ENCODE data around the gene CINP. TPM values are rescaled to one million over a fixed set of nuclear protein-coding genes. Genes with fewer than 3 reads are reported as not detected.

CINP gene
- total and polyA plus RNA-seq, 2 experiments from 2014 or later = 54.0 to 63.1 TPM

DNA sequence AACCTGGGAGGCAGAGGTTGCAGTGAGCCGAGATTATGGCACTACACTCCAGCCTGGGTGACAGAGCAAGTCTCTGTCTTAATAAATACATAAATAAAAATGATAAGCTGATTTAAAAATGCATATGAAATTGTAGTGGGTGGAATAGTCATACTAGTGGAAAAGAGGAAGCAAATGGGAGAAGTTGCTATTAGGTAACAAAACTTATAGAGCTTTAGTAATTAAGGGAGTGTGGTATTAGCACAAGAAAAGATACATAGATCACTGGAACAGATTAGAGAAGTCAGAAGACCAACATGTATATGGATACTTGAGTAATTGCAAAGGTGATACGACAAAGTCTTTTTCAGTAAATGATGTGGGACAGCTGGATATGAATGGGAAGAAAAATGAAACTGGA, 26.6 kb upstream of the CINP start (continued):
- TF ChIP-seq, protein P1, sequence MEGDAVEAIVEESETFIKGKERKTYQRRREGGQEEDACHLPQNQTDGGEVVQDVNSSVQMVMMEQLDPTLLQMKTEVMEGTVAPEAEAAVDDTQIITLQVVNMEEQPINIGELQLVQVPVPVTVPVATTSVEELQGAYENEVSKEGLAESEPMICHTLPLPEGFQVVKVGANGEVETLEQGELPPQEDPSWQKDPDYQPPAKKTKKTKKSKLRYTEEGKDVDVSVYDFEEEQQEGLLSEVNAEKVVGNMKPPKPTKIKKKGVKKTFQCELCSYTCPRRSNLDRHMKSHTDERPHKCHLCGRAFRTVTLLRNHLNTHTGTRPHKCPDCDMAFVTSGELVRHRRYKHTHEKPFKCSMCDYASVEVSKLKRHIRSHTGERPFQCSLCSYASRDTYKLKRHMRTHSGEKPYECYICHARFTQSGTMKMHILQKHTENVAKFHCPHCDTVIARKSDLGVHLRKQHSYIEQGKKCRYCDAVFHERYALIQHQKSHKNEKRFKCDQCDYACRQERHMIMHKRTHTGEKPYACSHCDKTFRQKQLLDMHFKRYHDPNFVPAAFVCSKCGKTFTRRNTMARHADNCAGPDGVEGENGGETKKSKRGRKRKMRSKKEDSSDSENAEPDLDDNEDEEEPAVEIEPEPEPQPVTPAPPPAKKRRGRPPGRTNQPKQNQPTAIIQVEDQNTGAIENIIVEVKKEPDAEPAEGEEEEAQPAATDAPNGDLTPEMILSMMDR (conservative IDR thresholded peaks at IDR 0.05; ENCODE audit: low read depth in 2 of 2) = no peak

DNA sequence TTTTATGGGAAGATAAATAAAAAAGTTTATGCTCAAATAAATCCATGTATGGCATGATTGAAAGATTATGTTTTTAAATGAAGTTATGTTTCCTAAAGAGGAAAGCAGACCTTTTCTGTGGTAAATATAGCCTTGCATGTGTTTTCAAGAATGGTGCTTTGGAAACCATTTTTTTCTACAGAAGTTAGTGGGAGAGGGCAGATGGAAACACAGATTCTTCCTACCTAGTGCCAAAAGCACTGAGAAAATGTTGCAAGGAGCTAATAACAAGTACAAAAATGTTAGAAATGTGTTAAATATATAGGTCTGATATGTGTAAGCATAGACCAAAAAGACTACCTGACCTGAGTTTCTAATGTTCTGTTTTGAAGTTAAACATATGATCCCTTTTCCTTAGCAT, 24.4 kb upstream of the CINP start:
- Histone ChIP-seq H3K4me2 (no peak overlapping the region), H3K36me3 (ENCODE audit: insufficient read depth) (no peaks in the 10 kb centered on the region), H3K4me1 (ENCODE audit: insufficient read depth) (no peaks in the 10 kb centered on the region), H4K20me1 (replicated peaks; ENCODE audit: insufficient read depth) (no peaks in the 10 kb centered on the region), H3K9me2 (ENCODE audit: insufficient read depth) (no peaks in the 10 kb centered on the region), H3K27me3 (ENCODE audit: insufficient read depth) (no peaks in the 10 kb centered on the region), H2AFZ (no peak overlapping the region), H3K27ac (ENCODE audit: low read depth) (peak overlapping the region; percentile 4; the same call in 1 of the 2 replicates), H3F3A (replicated peaks; ENCODE audit: low read depth) (no peaks in the 10 kb centered on the region), H3K79me2 (replicated peaks; ENCODE audit: insufficient read depth) (no peaks in the 10 kb centered on the region), H3K4me3 (no peak overlapping the region)
- H3K27ac Mint-ChIP-seq = no peak overlapping the region
- peaks cover 8% of the 10 kb centered on the region; the same call in 2 of the 3 replicates for H3K36me3 Mint-ChIP-seq (ENCODE audit: low read depth)
- no peaks in the 10 kb centered on the region for H3K9me3 Mint-ChIP-seq
- no peak overlapping the region for H3K4me3 Mint-ChIP-seq
- H3K4me1 Mint-ChIP-seq = peaks cover 6% of the 10 kb centered on the region
- DNase-seq (ENCODE audit: low spot score) (no peak), ATAC-seq (no peak)
- peaks cover 5% of the 10 kb centered on the region for H3K27me3 Mint-ChIP-seq (ENCODE audit: insufficient read depth, low read depth, poor library complexity)
- TF ChIP-seq NANOG (IDR thresholded peaks at IDR 0.05; ENCODE audit: borderline replicate concordance) (no peak), EZH2phosphoT487 (IDR thresholded peaks at IDR 0.05; ENCODE audit: unreplicated experiment) (no peak), CREB1 (CRISPR knock-in tag; IDR thresholded peaks at IDR 0.05; ENCODE audit: low read depth) (no peak), JUNB (IDR thresholded peaks at IDR 0.05; ENCODE audit: unreplicated experiment) (no peak), POLR2AphosphoS5 (IDR thresholded peaks at IDR 0.05; ENCODE audit: low read depth) (no peak), ZNF462 (CRISPR knock-in tag; IDR thresholded peaks at IDR 0.05) (no peak), ZNF114 (CRISPR knock-in tag; IDR thresholded peaks at IDR 0.05) (no peak), ZNF331 (CRISPR knock-in tag; IDR thresholded peaks at IDR 0.05; ENCODE audit: low read depth) (no peak), EZH2 (IDR thresholded peaks at IDR 0.05; ENCODE audit: low read depth, unreplicated experiment) (no peak), STAT1 (IDR thresholded peaks at IDR 0.05; ENCODE audit: unreplicated experiment) (no peak)
- TF ChIP-seq, protein P2, sequence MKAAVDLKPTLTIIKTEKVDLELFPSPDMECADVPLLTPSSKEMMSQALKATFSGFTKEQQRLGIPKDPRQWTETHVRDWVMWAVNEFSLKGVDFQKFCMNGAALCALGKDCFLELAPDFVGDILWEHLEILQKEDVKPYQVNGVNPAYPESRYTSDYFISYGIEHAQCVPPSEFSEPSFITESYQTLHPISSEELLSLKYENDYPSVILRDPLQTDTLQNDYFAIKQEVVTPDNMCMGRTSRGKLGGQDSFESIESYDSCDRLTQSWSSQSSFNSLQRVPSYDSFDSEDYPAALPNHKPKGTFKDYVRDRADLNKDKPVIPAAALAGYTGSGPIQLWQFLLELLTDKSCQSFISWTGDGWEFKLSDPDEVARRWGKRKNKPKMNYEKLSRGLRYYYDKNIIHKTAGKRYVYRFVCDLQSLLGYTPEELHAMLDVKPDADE (IDR thresholded peaks at IDR 0.05) = no peak
- TF ChIP-seq, protein P1 (conservative IDR thresholded peaks at IDR 0.05; ENCODE audit: low read depth in 2 of 2) = no peak
